Measurements from ENCODE around the gene SENP5. TPM values are rescaled to one million over a fixed set of nuclear protein-coding genes. Genes with fewer than 3 reads are reported as not detected.
A peak's percentile ranks its signal among the peaks of the same experiment; 100 is the strongest.
"Not testable (repeated sequence)": the region's sequence is repeated elsewhere in the genome, so short reads cannot be mapped to it uniquely, and the experiment has no call there.

The SENP5 gene
- total RNA-seq, 1 donor from 2014 or later = 39.5 TPM

GRCh38 chr3:196942226-196942914 is 74.7 kb downstream of the SENP5 start, which contains the start of gene NCBP2:
Gene NCBP2, minus strand, starts transcription at chr3:196942528. Its CDS starts 25 bp downstream, at chr3:196942503.
- Mint-ChIP-seq H3K36me3 (peaks cover 16% of the 10 kb centered on the region), H3K9me3 (no peaks in the 10 kb centered on the region), H3K27ac (peak within 1 kb of the TSS; percentile 99), H3K4me3 (peak within 1 kb of the TSS; percentile 99), H3K27me3 (no peaks in the 10 kb centered on the region), H3K4me1 (ENCODE audit: unreplicated experiment) (peaks cover 31% of the 10 kb centered on the region)
- TF ChIP-seq CTCF (conservative IDR thresholded peaks at IDR 0.05) = peak; percentile 73
- peak; percentile 99 for DNase-seq (ENCODE audit: extremely low spot score, unreplicated experiment)

DNA sequence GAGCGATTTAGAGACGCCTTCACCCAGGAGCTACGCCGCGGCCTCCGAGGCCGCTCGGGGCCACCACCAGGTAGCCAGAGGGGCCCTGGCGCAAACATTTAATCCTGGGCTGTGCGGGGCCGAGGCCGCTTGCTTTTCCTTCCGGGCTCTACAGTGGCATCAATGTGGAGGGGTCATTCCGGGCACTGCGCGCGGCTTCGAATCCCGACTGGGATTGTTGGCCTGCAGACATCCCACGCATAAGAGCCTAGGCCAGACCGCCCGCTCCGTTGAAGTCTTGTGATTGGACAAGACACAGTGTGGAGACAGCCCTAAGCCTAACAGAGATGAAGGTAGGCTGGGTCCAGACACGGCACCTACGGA is 75.2 kb downstream of the SENP5 start:
- Mint-ChIP-seq H3K27ac (peak overlapping the region; percentile 99), H3K4me3 (peak overlapping the region; percentile 99), H3K27me3 (no peaks in the 10 kb centered on the region), H3K36me3 (peaks cover 11% of the 10 kb centered on the region), H3K4me1 (ENCODE audit: unreplicated experiment) (peaks cover 31% of the 10 kb centered on the region), H3K9me3 (no peaks in the 10 kb centered on the region)
- TF ChIP-seq CTCF (conservative IDR thresholded peaks at IDR 0.05) = no peak
- DNase-seq (ENCODE audit: extremely low spot score, unreplicated experiment) = no peak

DNA sequence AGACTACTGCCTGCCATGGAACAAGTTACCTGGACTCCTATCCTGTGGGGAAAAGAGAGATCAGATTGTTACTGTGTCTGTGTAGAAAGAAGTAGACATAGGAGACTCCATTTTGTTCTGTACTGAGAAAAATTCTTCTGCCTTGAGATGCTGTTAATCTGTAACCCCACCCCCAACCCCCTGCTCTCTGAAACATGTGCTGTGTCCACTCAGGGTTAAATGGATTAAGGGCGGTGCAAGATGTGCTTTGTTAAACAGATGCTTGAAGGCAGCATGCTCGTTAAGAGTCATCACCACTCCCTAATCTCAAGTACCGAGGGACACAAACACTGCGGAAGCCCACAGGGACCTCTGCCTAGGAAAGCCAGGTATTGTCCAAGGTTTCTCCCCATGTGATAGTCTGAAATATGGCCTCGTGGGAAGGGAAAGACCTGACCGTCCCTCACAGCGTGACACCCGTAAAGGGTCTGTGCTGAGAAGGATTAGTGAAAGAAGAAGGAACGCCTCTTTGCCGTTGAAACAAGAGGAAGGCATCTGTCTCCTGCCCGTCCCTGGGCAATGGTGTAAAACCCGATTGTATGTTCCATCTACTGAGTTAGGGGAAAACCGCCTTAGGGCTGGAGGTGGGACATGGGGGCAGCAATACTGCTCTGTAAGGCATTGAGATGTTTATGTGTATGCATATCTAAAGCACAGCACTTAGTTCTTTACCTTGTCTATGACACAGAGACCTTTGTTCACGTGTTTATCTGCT is 76.5 kb downstream of the SENP5 start:
- H3K27ac Mint-ChIP-seq = peak overlapping the region; percentile 69
- DNase-seq (ENCODE audit: extremely low spot score, unreplicated experiment); H3K9me3 Mint-ChIP-seq; H3K27me3 Mint-ChIP-seq: not testable (repeated sequence)
- peak overlapping the region; percentile 99 for H3K4me3 Mint-ChIP-seq
- H3K4me1 Mint-ChIP-seq (ENCODE audit: unreplicated experiment) = peaks cover 31% of the 10 kb centered on the region
- peaks cover 11% of the 10 kb centered on the region for H3K36me3 Mint-ChIP-seq

DNA sequence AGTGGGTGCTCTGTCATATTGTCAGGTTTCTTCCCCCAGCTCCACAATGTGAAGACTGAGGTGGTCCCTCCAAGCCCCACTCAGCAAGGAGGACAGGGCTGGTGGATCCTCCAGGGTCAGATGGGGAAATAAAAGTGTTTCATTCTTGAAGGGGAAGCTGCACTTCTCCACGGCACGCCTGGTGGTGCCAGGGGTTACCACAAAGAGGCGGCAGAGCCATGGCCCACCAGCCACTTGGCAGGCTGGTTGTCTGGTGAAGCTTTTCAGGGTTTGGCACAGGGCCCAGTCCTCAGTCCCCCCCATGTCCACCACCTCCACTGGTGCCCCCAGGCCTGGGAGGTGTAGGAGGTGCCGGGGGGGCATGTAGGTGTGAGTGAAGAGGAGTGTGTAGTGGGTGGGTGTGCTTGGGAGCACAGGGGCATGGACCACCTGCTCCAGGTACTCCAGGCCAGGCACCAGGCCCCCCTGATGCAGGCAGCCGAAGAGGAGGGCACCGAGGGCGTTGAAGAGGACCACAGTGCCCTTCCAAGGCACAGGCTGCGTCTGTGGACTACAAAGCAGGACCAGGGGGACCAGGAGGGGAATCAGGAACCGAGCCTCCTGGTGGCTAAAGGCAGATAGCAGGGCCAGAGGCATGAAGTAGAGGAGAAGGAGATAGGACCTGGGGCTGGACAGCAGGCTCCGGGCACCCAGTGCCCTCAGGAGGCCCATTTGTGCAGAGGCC is 79.6 kb downstream of the SENP5 start:
- TF ChIP-seq CTCF (conservative IDR thresholded peaks at IDR 0.05) = no peak
- H3K4me1 Mint-ChIP-seq (ENCODE audit: unreplicated experiment) = peaks cover 21% of the 10 kb centered on the region
- no peak overlapping the region for H3K27ac Mint-ChIP-seq
- DNase-seq (ENCODE audit: extremely low spot score, unreplicated experiment) = no peak
- peaks cover 6% of the 10 kb centered on the region for H3K27me3 Mint-ChIP-seq
- H3K36me3 Mint-ChIP-seq = peaks cover 4% of the 10 kb centered on the region
- H3K9me3 Mint-ChIP-seq = no peaks in the 10 kb centered on the region
- no peak overlapping the region for H3K4me3 Mint-ChIP-seq

DNA sequence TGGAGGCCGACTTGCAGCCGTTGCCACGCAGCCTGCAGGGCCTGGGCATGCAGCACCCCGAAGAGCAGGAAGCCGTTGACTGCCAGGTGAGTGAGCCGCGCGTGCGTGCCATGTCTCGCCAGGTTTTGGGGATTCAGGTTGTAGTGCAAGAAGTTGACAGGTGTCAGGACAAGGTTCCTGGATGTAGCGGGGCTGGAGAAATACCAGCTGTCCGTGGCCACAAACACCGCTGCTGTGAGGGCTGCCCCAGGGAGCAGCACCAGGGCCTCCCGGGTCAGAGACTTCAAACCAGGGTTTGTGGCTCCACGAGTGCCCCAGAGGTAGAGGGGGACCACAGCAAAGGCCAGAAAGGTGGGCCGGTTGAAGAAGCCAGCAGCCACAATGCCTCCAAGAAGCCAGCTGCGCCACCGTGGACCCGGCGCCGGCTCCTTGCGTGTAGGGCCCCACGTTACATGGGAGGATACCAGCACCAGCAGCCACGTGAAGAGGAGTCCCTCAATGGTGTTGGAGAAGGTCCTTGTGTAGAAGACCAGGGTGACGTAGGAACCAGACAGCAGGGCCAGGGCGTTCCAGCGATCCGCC is 80.2 kb downstream of the SENP5 start:
- DNase-seq (ENCODE audit: extremely low spot score, unreplicated experiment) = no peak
- Mint-ChIP-seq H3K27ac (no peak overlapping the region), H3K27me3 (peaks cover 11% of the 10 kb centered on the region), H3K4me3 (no peak overlapping the region), H3K36me3 (peaks cover 4% of the 10 kb centered on the region), H3K9me3 (no peaks in the 10 kb centered on the region), H3K4me1 (ENCODE audit: unreplicated experiment) (peaks cover 19% of the 10 kb centered on the region)
- TF ChIP-seq CTCF (conservative IDR thresholded peaks at IDR 0.05) = no peak
